ENCODE measurements around the gene MAP2K3. TPM values are rescaled to one million over a fixed set of nuclear protein-coding genes. Genes with fewer than 3 reads are reported as not detected.

Gene MAP2K3
- total RNA-seq, 1 donor from 2014 or later: 19.4 TPM

GRCh38 chr17:21294321-21295035, 10.0 kb downstream of the MAP2K3 start:
- no peak for TF ChIP-seq CTCF (conservative IDR thresholded peaks at IDR 0.05)
- Mint-ChIP-seq H3K9me3 (no peaks in the 10 kb centered on the region), H3K4me3 (no peak overlapping the region), H3K36me3 (ENCODE audit: low read depth) (no peaks in the 10 kb centered on the region), H3K4me1 (peaks cover 10% of the 10 kb centered on the region), H3K27ac (ENCODE audit: unreplicated experiment) (no peak overlapping the region), H3K27me3 (ENCODE audit: low read depth) (no peaks in the 10 kb centered on the region)
- DNase-seq (ENCODE audit: low read depth, low spot score): no peak

GRCh38 chr17:21295036-21295952, 10.8 kb downstream of the MAP2K3 start:
- TF ChIP-seq CTCF (conservative IDR thresholded peaks at IDR 0.05): no peak
- peaks cover 10% of the 10 kb centered on the region for H3K4me1 Mint-ChIP-seq
- no peaks in the 10 kb centered on the region for H3K9me3 Mint-ChIP-seq
- H3K36me3 Mint-ChIP-seq (ENCODE audit: low read depth): peaks cover 3% of the 10 kb centered on the region
- no peaks in the 10 kb centered on the region for H3K27me3 Mint-ChIP-seq (ENCODE audit: low read depth)
- H3K27ac Mint-ChIP-seq (ENCODE audit: unreplicated experiment): peak overlapping the region; percentile 27
- DNase-seq (ENCODE audit: low read depth, low spot score): no peak
- H3K4me3 Mint-ChIP-seq: no peak overlapping the region

- Mint-ChIP-seq H3K9me3 (no peaks in the 10 kb centered on the region), H3K36me3 (ENCODE audit: low read depth) (peaks cover 7% of the 10 kb centered on the region), H3K27ac (ENCODE audit: unreplicated experiment) (no peak overlapping the region), H3K4me1 (peaks cover 8% of the 10 kb centered on the region), H3K4me3 (no peak overlapping the region), H3K27me3 (ENCODE audit: low read depth) (no peaks in the 10 kb centered on the region)
- no peak for TF ChIP-seq CTCF (conservative IDR thresholded peaks at IDR 0.05)
- DNase-seq (ENCODE audit: low read depth, low spot score): no peak
Measured at GRCh38 chr17:21296097-21297025, 11.8 kb downstream of the MAP2K3 start.

- H3K4me3 Mint-ChIP-seq: no peak overlapping the region
- peaks cover 4% of the 10 kb centered on the region for H3K4me1 Mint-ChIP-seq
- peaks cover 7% of the 10 kb centered on the region for H3K36me3 Mint-ChIP-seq (ENCODE audit: low read depth)
- no peak for TF ChIP-seq CTCF (conservative IDR thresholded peaks at IDR 0.05)
- H3K9me3 Mint-ChIP-seq: no peaks in the 10 kb centered on the region
- DNase-seq (ENCODE audit: low read depth, low spot score): no peak
- H3K27ac Mint-ChIP-seq (ENCODE audit: unreplicated experiment): no peak overlapping the region
- H3K27me3 Mint-ChIP-seq (ENCODE audit: low read depth): no peaks in the 10 kb centered on the region
Measured at GRCh38 chr17:21297026-21297520, 12.6 kb downstream of the MAP2K3 start.

- Mint-ChIP-seq H3K27ac (ENCODE audit: unreplicated experiment) (no peak overlapping the region), H3K9me3 (no peaks in the 10 kb centered on the region), H3K4me3 (no peak overlapping the region), H3K36me3 (ENCODE audit: low read depth) (peaks cover 7% of the 10 kb centered on the region), H3K27me3 (ENCODE audit: low read depth) (no peaks in the 10 kb centered on the region), H3K4me1 (no peaks in the 10 kb centered on the region)
- DNase-seq (ENCODE audit: low read depth, low spot score): no peak
- no peak for TF ChIP-seq CTCF (conservative IDR thresholded peaks at IDR 0.05)
Measured at GRCh38 chr17:21297597-21297996, 13.1 kb downstream of the MAP2K3 start.
